ENCODE data around the gene PPP2R2D. TPM values are rescaled to one million over a fixed set of nuclear protein-coding genes. Genes with fewer than 3 reads are reported as not detected.
A peak's percentile ranks its signal among the peaks of the same experiment; 100 is the strongest.

The PPP2R2D gene
- total RNA-seq, 1 experiment from 2014 or later, result 35.1 TPM

DNA sequence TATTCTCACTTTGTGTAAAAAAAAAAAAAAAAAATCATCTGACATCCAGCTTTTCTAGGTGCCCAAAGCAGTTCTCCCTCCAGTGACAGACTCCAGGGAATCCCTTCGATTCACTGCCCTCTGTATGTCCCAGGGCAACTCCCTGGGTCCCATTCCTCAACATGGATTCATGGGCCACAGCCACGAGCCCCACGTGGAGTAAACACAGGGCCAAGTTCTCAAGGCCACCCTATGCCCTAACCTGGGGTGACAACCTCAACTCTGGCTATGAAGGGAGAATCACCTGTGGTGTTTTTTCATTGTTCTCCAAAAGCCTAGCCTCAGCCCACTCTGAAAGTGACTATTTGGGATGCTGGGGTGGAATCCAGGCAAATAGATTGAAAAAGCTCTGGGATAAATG, 77.6 kb downstream of the PPP2R2D start:
- H3K27ac Mint-ChIP-seq, result no peak overlapping the region; a peak in 1 of 7 replicates
- H3K4me2 ChIP-seq (ENCODE audit: insufficient read depth, insufficient read length, low read length), result no peak overlapping the region
- H2BK15ac ChIP-seq (ENCODE audit: low read depth, low read length), result no peak overlapping the region
- H2AFZ ChIP-seq (ENCODE audit: low read length), result no peak overlapping the region
- no peak overlapping the region for H4K91ac ChIP-seq (ENCODE audit: insufficient read length, low read depth, low read length)
- no CpG with 5 or more reads among the region's 3 CpGs for WGBS (ENCODE audit: extremely low coverage, insufficient read length, low lambda C conversion rate)
- H3K27ac ChIP-seq (ENCODE audit: insufficient read length, low read depth, low read length), result no peak overlapping the region
- peaks cover 9% of the 10 kb centered on the region; the same call in 1 of the 2 replicates for H3K27me3 ChIP-seq (ENCODE audit: insufficient read depth, low read length)
- peaks cover 5 to 10% of the 10 kb centered on the region in 2 experiments; a peak in 4 of 5 replicates for H3K9me3 Mint-ChIP-seq
- TF ChIP-seq CTCF (conservative IDR thresholded peaks at IDR 0.05), result no peak
- H3K4me1 ChIP-seq (ENCODE audit: insufficient read depth, low read length), result peaks cover 13% of the 10 kb centered on the region
- H2BK120ac ChIP-seq (ENCODE audit: low read depth, low read length, poor library complexity, severe bottlenecking), result no peak overlapping the region
- H3K9ac ChIP-seq (ENCODE audit: extremely low read depth, insufficient read length, low read length), result no peak overlapping the region
- H4K5ac ChIP-seq (ENCODE audit: insufficient read length, low read depth, low read length), result no peak overlapping the region
- H2BK5ac ChIP-seq (ENCODE audit: insufficient read length, low read length), result no peak overlapping the region
- H4K8ac ChIP-seq (replicated peaks; ENCODE audit: insufficient read length, low read depth, low read length), result no peak overlapping the region
- H3K9me3 ChIP-seq (ENCODE audit: control insufficient read depth, low read depth, low read length), result no peaks in the 10 kb centered on the region
- no peak overlapping the region for H3K18ac ChIP-seq (ENCODE audit: insufficient read length, low read depth, low read length)
- H3K14ac ChIP-seq (ENCODE audit: insufficient read depth, low read length), result no peak overlapping the region
- no peaks in the 10 kb centered on the region for H4K20me1 ChIP-seq (ENCODE audit: control insufficient read depth, insufficient read depth, insufficient read length)
- no peak overlapping the region for H3K23ac ChIP-seq (ENCODE audit: insufficient read length, low read depth, low read length)
- H3K4me3 Mint-ChIP-seq, result peak overlapping the region in 1 of 2 experiments; percentile 30; a peak in 4 of 5 replicates
- no peak overlapping the region for H2BK12ac ChIP-seq (ENCODE audit: insufficient read length, low read depth, low read length)
- peaks cover 4% of the 10 kb centered on the region; the same call in 1 of the 2 replicates for H3K79me2 ChIP-seq (ENCODE audit: insufficient read depth, low read length)
- H2BK20ac ChIP-seq (ENCODE audit: low read depth, low read length, poor library complexity, severe bottlenecking), result no peak overlapping the region
- H3K79me1 ChIP-seq (ENCODE audit: insufficient read depth, low read depth, low read length, poor library complexity, severe bottlenecking), result peaks cover 4% of the 10 kb centered on the region
- H3K23me2 ChIP-seq (ENCODE audit: insufficient read length, low read depth, low read length, poor library complexity, severe bottlenecking), result peaks cover 11% of the 10 kb centered on the region
- H3T11ph ChIP-seq (ENCODE audit: low read length), result no peak overlapping the region
- H3K56ac ChIP-seq (ENCODE audit: insufficient read length, low read depth, low read length), result no peak overlapping the region
- peaks cover 12% of the 10 kb centered on the region for H3K27me3 Mint-ChIP-seq (ENCODE audit: low read depth)
- H3K4ac ChIP-seq (ENCODE audit: low read depth, low read length), result no peak overlapping the region
- DNase-seq, result no peak
- peaks cover 30 to 39% of the 10 kb centered on the region in 2 experiments for H3K4me1 Mint-ChIP-seq
- H2AK5ac ChIP-seq (ENCODE audit: insufficient read length, low read length), result no peak overlapping the region
- peaks cover 16 to 50% (median 22%) of the 10 kb centered on the region in 3 experiments; a peak in 6 of 7 replicates for H3K36me3 Mint-ChIP-seq (ENCODE audit: insufficient read depth in 1 of 3, low read depth in 3 of 3)
